Esophagus squamous epithelium (tissue), 5 donors: ENCODE data around the gene CANX. TPM values are rescaled to one million over a fixed set of nuclear protein-coding genes. Genes with fewer than 3 reads are reported as not detected.

Source experiments
- DNase-seq: peaks from one replicate; lab custom pipeline; 2025; lab: John Stamatoyannopoulos, UW
- H3K27ac ChIP-seq, 4 donors: fragments of 200-600 bp; sonication (generic); one replicate each; pipeline ENCODE4 v1.5.1; 2016 to 2019; ENCODE audit warnings: mild to moderate bottlenecking in 1 of 4
- H3K27me3 ChIP-seq, 4 donors: fragments of 200-600 bp; sonication (generic); 1 replicate in 3 of 4; 2 replicates in 1 of 4; pipeline versions ENCODE4 v1.5.1 to v1.6.0; 2017 to 2021; ENCODE audit warnings: antibody characterized with exemption in 1 of 4
- H3K36me3 ChIP-seq, 3 donors: fragments of 200-600 bp; sonication (generic); one replicate each; pipeline ENCODE4 v1.5.1; 2016 to 2019
- H3K4me1 ChIP-seq, 3 donors: fragments of 200-600 bp; sonication (generic); one replicate each; pipeline ENCODE4 v1.5.1; 2017 to 2019
- H3K4me3 ChIP-seq, 4 donors: fragments of 200-600 bp; sonication (generic); 1 replicate in 3 of 4; 2 replicates in 1 of 4; pipeline ENCODE4 v1.5.1; 2016 to 2019; ENCODE audit warnings: mild to moderate bottlenecking in 2 of 4, moderate library complexity in 1 of 4
- H3K9me3 ChIP-seq, 3 donors: fragments of 200-600 bp; sonication (generic); one replicate each; pipeline ENCODE4 v1.5.1; 2016 to 2019
- CTCF ChIP-seq, 6 experiments: fragments of 450-650 bp in 4 of 6; fragments of 200-600 bp in 2 of 6; sonication (generic) in 2 of 6; IDR thresholded peaks; one replicate each; pipeline ENCODE4 v1.5.1; 2016 to 2019; ENCODE audit warnings: antibody characterized with exemption in 6 of 6, mild to moderate bottlenecking in 4 of 6, moderate library complexity in 4 of 6
- POLR2A ChIP-seq, 4 donors: fragments of 450-650 bp; IDR thresholded peaks; one replicate each; pipeline ENCODE4 v1.6.1; 2017; ENCODE audit warnings: antibody characterized with exemption in 4 of 4, mild to moderate bottlenecking in 4 of 4, moderate library complexity in 3 of 4
- WGBS, 2 donors: methylation state at CpG; one replicate each; pipeline ENCODE4 v1.1.5; 2018; 5-methylcytosine and 5-hydroxymethylcytosine counted together
- intact Hi-C: fragments of 100-400 bp; cut with DNase I; formaldehyde crosslinking; loops from one replicate; pipeline ENCODE4 v1.15.0; 2022
- total RNA-seq, 4 donors: library from RNA; depleted of rRNA; stranded (reverse); fragments of >200 nt; gene quantifications; one replicate each; pipeline ENCODE4 v1.1.0, GENCODE V29; 2016
- donor health status: DM: yes; HTN: yes; CAD: no.

CANX gene
- total RNA-seq, 4 donors from 2014 or later = 200 to 321 (median 252) TPM

GRCh38 chr5:179769796-179770195 lies 71.0 kb downstream of the CANX start:
- 87 to 95% methylated on average over 5 of the region's 5 CpGs for WGBS, 2 donors
- Histone ChIP-seq H3K36me3 (peaks cover 28 to 96% (median 48%) of the 10 kb centered on the region in 3 donors), H3K4me1 (peaks cover 13 to 32% (median 18%) of the 10 kb centered on the region in 3 donors), H3K27ac (no peak overlapping the region), H3K4me3 (no peak overlapping the region), H3K27me3 (no peaks in the 10 kb centered on the region), H3K9me3 (no peaks in the 10 kb centered on the region)
- DNase-seq = no peak
- no peak for TF ChIP-seq POLR2A (IDR thresholded peaks at IDR 0.05)
- intact Hi-C loops = no loop called here

- no peak for TF ChIP-seq CTCF (IDR thresholded peaks at IDR 0.05)
- TF ChIP-seq POLR2A (IDR thresholded peaks at IDR 0.05) = no peak
- no peaks in the 10 kb centered on the region for H3K9me3 ChIP-seq
These were observed 72.6 kb downstream of the CANX start for GRCh38 chr5:179771311-179771895.

GRCh38 chr5:179772351-179772750 lies 73.6 kb downstream of the CANX start:
- no peak for DNase-seq

More at GRCh38 chr5:179771311-179771895, 72.6 kb downstream of the CANX start:
- no peak for DNase-seq
- H3K27me3 ChIP-seq = no peaks in the 10 kb centered on the region
- intact Hi-C loops = no loop called here
- 85 to 93% methylated on average over 3 to 4 of the region's 4 CpGs for WGBS, 2 donors
- peaks cover 0 to 16% (median 3%) of the 10 kb centered on the region in 3 donors for H3K4me1 ChIP-seq
- H3K27ac ChIP-seq = no peak overlapping the region
- H3K4me3 ChIP-seq = no peak overlapping the region
- peaks cover 23 to 99% (median 46%) of the 10 kb centered on the region in 3 donors for H3K36me3 ChIP-seq

GRCh38 chr5:179773686-179774040 lies 74.9 kb downstream of the CANX start:
- TF ChIP-seq POLR2A (IDR thresholded peaks at IDR 0.05) = no peak
- TF ChIP-seq CTCF (IDR thresholded peaks at IDR 0.05) = no peak
- WGBS, 2 donors = 92 to 94% methylated on average over 6 to 8 of the region's 9 CpGs
- intact Hi-C loops = no loop called here
- no peaks in the 10 kb centered on the region for H3K27me3 ChIP-seq
- DNase-seq = no peak
- H3K27ac ChIP-seq = no peak overlapping the region
- no peaks in the 10 kb centered on the region for H3K9me3 ChIP-seq
- no peak overlapping the region for H3K4me3 ChIP-seq
- H3K36me3 ChIP-seq = peaks cover 22 to 100% (median 44%) of the 10 kb centered on the region in 3 donors
- H3K4me1 ChIP-seq = no peaks in the 10 kb centered on the region

More at GRCh38 chr5:179772351-179772750, 73.6 kb downstream of the CANX start:
- Histone ChIP-seq H3K9me3 (no peaks in the 10 kb centered on the region), H3K36me3 (peaks cover 22 to 100% (median 44%) of the 10 kb centered on the region in 3 donors), H3K27me3 (no peaks in the 10 kb centered on the region), H3K27ac (no peak overlapping the region), H3K4me3 (no peak overlapping the region), H3K4me1 (peaks cover 0 to 8% (median 0%) of the 10 kb centered on the region in 3 donors)
- WGBS, 2 donors = 88 to 90% methylated on average over 3 to 6 of the region's 6 CpGs
- intact Hi-C loops = no loop called here
- TF ChIP-seq POLR2A (IDR thresholded peaks at IDR 0.05) = no peak
- no peak for TF ChIP-seq CTCF (IDR thresholded peaks at IDR 0.05)

GRCh38 chr5:179774442-179774841 lies 75.7 kb downstream of the CANX start:
- 90 to 100% methylated on average over 2 of the region's 12 CpGs for WGBS, 2 donors
- intact Hi-C loops = no loop called here
- H3K27me3 ChIP-seq = no peaks in the 10 kb centered on the region
- no peak overlapping the region for H3K27ac ChIP-seq
- no peak overlapping the region for H3K4me3 ChIP-seq
- H3K36me3 ChIP-seq = peaks cover 22 to 100% (median 44%) of the 10 kb centered on the region in 3 donors
- TF ChIP-seq POLR2A (IDR thresholded peaks at IDR 0.05) (no peak), CTCF (IDR thresholded peaks at IDR 0.05) (no peak)
- H3K9me3 ChIP-seq = no peaks in the 10 kb centered on the region
- DNase-seq = no peak
- H3K4me1 ChIP-seq = no peaks in the 10 kb centered on the region
